Osteoblast (primary cell): ENCODE results near the gene GTF2H2C. TPM values are rescaled to one million over a fixed set of nuclear protein-coding genes. Genes with fewer than 3 reads are reported as not detected.

Experiments used
- DNase-seq: peaks from one replicate; pipeline ENCODE4 v3.0.0; 2011; ENCODE audit warnings: low spot score, mixed read lengths; ENCODE audit not compliant: insufficient read length; ENCODE audit errors: missing footprints
- H2AFZ ChIP-seq: 2 replicates; pipeline ENCODE4 v1.6.0; 2011; ENCODE audit warnings: mild to moderate bottlenecking, low read length
- H3K27ac ChIP-seq: 2 replicates; pipeline ENCODE4 v1.5.1; 2011; ENCODE audit warnings: mild to moderate bottlenecking, low read depth, low read length, moderate library complexity
- H3K27me3 ChIP-seq: 2 replicates; pipeline ENCODE4 v1.6.0; 2012; ENCODE audit warnings: mild to moderate bottlenecking, control low read depth, inconsistent platforms, low read length, moderate library complexity; ENCODE audit not compliant: insufficient read depth
- H3K36me3 ChIP-seq: 2 replicates; pipeline ENCODE4 v1.5.1; 2011; ENCODE audit warnings: mild to moderate bottlenecking, low read length, control low read depth, moderate library complexity; ENCODE audit not compliant: insufficient read depth
- H3K4me1 ChIP-seq: 2 replicates; pipeline ENCODE4 v1.5.1; 2011; ENCODE audit warnings: mild to moderate bottlenecking, low read length, control low read depth, moderate library complexity; ENCODE audit not compliant: insufficient read depth
- H3K4me2 ChIP-seq: 2 replicates; pipeline ENCODE4 v1.6.0; 2011; ENCODE audit warnings: mild to moderate bottlenecking, low read length; ENCODE audit not compliant: insufficient read depth
- H3K4me3 ChIP-seq: fragments of 200-600 bp; sonication (generic); 3 replicates; pipeline ENCODE4 v1.5.1; 2012; ENCODE audit warnings: mild to moderate bottlenecking, low read length, inconsistent platforms; ENCODE audit not compliant: insufficient read depth
- H3K79me2 ChIP-seq: 2 replicates; pipeline ENCODE4 v1.6.0; 2012; ENCODE audit warnings: mild to moderate bottlenecking, low read length, control low read depth, inconsistent platforms; ENCODE audit not compliant: insufficient read depth
- H3K9me3 ChIP-seq: 2 replicates; pipeline ENCODE4 v1.5.1; 2011; ENCODE audit warnings: low read depth, low read length, control low read depth
- H4K20me1 ChIP-seq: 2 replicates; pipeline ENCODE4 v1.6.0; 2012; ENCODE audit warnings: mild to moderate bottlenecking, low read length, control low read depth; ENCODE audit not compliant: insufficient read depth
- CTCF ChIP-seq: IDR thresholded peaks from 2 replicates; pipeline ENCODE4 v1.5.1; 2011; ENCODE audit warnings: mild to moderate bottlenecking, low read depth, low read length, moderate library complexity; ENCODE audit errors: extremely low read depth
- total RNA-seq: library from RNA; depleted of rRNA; stranded (reverse); fragments of >200 nt; gene quantifications from 2 replicates; pipeline ENCODE4 v1.2.3, GENCODE V29; 2012

The GTF2H2C gene
- total RNA-seq, 1 donor, result 38.7 TPM

GRCh38 chr5:69516769-69517168 lies 43.2 kb upstream of the GTF2H2C start:
- Histone ChIP-seq H3K4me3 (no peak overlapping the region), H3K79me2 (no peaks in the 10 kb centered on the region), H3K4me2 (peak overlapping the region; percentile 26), H3K9me3 (no peaks in the 10 kb centered on the region), H3K27ac (no peak overlapping the region), H3K36me3 (no peaks in the 10 kb centered on the region), H2AFZ (no peak overlapping the region), H3K4me1 (peaks cover 39% of the 10 kb centered on the region), H4K20me1 (no peaks in the 10 kb centered on the region), H3K27me3 (no peaks in the 10 kb centered on the region)
- TF ChIP-seq CTCF, result no peak
- no peak for DNase-seq

GRCh38 chr5:69517763-69518212 lies 42.2 kb upstream of the GTF2H2C start:
- Histone ChIP-seq H3K27me3 (no peaks in the 10 kb centered on the region), H3K36me3 (no peaks in the 10 kb centered on the region), H3K27ac (no peak overlapping the region), H4K20me1 (no peaks in the 10 kb centered on the region), H3K79me2 (no peaks in the 10 kb centered on the region), H2AFZ (no peak overlapping the region), H3K4me1 (peaks cover 32% of the 10 kb centered on the region), H3K9me3 (no peaks in the 10 kb centered on the region), H3K4me3 (no peak overlapping the region), H3K4me2 (peak overlapping the region; percentile 20)
- TF ChIP-seq CTCF, result no peak
- peak; percentile 72 for DNase-seq

- Histone ChIP-seq H3K27me3 (no peaks in the 10 kb centered on the region), H2AFZ (no peak overlapping the region), H4K20me1 (no peaks in the 10 kb centered on the region), H3K27ac (no peak overlapping the region), H3K4me3 (no peak overlapping the region), H3K4me1 (peaks cover 25% of the 10 kb centered on the region), H3K9me3 (no peaks in the 10 kb centered on the region), H3K36me3 (no peaks in the 10 kb centered on the region), H3K79me2 (no peaks in the 10 kb centered on the region), H3K4me2 (no peak overlapping the region)
- no peak for TF ChIP-seq CTCF
- no peak for DNase-seq
Observed at GRCh38 chr5:69519285-69519684, 40.7 kb upstream of the GTF2H2C start.

GRCh38 chr5:69522035-69522434 lies 38.0 kb upstream of the GTF2H2C start:
- no peak for DNase-seq
- H3K27ac ChIP-seq, result no peak overlapping the region
- H3K9me3 ChIP-seq, result no peaks in the 10 kb centered on the region
- H3K4me1 ChIP-seq, result peaks cover 19% of the 10 kb centered on the region
- H3K27me3 ChIP-seq, result no peaks in the 10 kb centered on the region
- no peak overlapping the region for H2AFZ ChIP-seq
- H3K4me3 ChIP-seq, result no peak overlapping the region
- no peaks in the 10 kb centered on the region for H4K20me1 ChIP-seq
- H3K4me2 ChIP-seq, result no peak overlapping the region
- no peaks in the 10 kb centered on the region for H3K36me3 ChIP-seq
- no peak for TF ChIP-seq CTCF
- H3K79me2 ChIP-seq, result no peaks in the 10 kb centered on the region
